Measurements from ENCODE around the gene ZNF618.

The ZNF618 gene

DNA sequence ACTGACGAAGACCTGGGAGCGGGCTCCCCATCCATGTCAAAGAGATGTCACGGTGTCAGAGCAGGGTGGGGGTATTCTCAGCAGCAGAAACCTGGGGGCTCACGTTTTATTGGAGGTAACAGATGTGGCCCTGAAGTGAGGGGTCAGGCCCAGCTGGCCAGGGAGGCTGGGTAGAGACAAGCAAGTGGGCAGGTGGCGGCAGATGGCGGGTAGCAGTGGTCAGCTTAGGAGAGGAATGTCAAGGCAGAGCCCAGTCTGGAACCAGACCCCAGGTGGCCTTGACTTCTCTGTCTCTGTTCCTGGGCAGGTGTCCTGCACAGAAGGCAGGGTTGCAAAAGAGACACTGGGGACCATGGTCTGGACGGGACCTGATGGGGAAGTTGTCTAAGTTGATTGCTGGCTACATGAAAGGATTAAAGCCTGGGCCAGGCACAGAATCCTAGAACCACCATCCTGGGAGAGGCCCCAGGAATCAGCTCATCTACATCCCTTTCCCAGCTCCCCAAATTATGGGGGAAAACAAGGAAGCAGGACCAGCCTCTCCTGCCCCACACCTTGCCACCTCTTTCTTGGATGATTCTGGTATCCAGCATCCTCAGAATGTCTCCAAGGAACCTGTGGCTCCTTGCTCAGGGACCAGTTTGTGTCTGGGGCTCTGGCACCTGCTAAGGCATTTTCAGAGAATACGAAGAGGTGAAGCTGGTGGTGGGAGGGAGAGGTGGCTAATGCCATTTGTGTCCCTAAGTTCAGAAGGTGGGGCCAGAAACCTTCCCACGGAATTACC is 129.5 kb downstream of the ZNF618 start:
- DNase-seq = no peak

DNA sequence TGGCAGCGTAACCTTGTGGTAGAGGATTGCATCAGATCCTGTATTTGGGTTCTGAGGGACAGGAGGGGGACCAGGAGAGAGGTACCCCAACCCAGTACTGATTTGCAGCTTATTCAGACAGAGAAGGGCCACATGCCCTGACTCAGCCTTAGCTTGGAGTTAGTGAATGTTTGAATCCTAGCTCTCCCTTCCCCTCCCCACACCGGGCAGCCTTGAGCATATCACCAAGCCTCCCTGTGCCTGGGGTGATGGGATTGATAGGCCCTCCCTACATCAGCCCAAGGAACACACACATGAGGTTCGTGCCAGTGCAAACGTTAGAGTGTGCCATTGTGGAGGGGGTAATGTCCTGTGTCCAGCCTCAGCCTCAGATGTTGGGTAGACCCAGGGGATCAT is 130.0 kb downstream of the ZNF618 start:
- no peak for DNase-seq

DNA sequence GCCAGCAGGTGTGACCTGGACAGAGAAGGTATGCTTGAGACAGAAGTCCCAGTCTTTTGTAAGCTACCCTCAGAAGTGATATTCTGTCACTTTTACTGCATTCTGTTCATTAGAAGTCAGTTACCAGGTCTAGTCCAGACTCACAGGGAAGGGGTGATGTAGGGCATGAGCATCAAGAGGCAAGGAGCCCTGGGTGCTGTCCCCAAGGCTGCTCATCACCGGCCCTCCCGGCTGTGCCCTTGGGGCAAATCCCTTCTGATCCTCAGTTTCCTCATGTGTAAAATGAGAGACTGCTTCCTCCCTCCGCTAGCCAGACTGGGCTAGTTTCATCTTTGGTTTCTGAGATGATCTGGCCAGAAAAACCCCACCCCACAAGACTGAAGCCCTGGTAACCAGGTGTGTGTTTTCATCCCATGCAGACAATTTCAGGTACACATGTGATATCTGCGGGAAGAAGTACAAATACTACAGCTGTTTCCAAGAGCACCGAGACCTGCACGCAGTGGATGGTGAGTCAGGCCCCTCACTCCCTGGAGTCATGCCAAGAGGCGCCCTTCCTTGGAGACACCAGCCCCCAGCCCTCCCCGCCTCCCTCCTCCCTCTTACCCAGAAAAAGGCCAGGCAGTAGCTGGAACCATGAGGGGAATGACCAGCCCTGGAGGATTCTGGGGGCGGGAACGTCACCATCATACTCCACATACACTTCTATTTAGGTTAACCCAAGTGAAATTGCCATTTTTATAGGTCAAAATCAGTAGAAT is 131.0 kb downstream of the ZNF618 start:
- no peak for DNase-seq

DNA sequence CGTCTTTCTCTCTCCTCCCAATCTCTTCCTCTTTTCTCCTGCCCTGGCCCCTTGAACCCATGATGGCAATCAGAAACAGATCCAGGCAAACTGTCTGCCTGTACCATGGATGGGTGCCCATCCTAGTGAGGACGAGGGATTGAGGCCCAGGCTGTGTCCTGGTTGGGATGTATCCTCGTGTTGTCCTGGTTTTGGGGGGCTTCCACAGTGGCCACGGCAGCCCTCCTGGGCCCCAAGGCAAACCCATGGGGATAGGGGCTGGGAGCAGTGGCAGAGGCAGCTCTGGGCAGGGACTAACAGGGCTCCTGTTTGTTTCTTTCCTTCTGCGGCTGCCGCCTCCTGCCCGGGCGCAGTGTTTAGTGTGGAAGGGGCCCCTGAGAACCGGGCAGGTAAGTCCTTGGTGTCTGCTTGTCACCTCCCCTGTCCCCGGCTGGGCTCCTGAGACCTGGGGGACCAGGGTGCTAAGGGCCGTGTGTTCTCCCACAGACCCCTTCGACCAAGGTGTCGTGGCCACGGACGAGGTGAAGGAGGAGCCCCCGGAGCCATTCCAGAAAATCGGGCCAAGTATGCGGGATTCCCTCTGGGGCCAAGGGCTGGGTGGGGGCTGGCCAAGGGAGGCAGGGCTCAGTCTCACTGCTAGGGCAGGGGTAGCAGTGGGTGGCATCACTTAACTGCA is 132.0 kb downstream of the ZNF618 start:
- no peak for DNase-seq

DNA sequence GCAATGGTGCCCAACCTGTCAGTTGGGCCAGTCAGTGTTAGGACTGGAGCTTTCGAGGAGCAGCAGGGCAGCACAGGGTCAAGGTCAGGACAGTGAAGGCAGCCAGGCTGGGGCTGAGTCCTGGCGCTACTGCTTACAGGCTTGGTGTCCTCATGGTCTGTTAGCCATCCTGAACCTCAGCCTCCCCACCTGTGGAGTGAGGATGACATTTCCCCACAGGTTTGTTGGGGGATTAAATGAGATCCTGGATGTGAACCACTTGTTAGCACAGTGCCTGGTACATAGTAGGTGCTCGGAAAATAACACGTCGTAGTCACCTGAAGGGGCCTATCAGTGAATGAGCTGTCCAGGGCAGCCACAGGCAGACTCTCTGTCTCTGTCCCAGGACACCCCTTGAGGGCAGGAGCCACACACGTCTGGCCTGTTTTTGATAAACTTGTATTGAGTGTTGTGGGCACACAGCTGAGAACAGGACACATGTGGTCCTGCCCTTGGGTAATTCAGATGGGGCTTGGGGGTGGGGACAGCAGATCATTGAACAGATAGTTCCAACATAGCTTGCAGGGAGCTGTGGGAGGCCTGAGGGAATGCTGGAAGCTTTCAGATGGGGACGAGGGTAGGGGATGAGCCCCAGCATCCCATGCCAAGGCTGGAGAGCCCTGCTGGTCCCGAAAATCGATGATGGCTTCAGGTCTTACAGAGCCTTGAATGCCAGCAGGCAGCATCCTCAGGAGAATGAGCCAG is 132.7 kb downstream of the ZNF618 start:
- DNase-seq = no peak

DNA sequence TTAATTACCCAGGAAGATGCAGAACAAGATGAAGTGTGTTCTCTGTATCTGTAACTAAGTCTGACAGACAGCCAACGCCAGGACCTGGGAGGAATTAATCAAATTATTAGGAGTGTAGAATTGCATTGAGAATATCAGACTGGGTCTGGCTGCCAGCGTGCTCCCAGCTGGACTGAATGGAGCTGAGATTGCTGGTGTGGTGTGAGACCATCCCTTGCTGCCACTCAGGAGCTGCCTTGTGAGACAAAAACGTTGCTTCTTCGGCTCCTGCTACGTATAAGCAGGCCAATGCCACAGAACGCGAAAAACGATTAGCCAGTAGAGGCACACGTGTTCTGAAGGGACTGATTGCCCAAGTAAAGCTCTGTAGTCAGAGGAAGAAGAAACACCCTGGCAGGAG is 135.2 kb downstream of the ZNF618 start:
- DNase-seq = no peak

DNA sequence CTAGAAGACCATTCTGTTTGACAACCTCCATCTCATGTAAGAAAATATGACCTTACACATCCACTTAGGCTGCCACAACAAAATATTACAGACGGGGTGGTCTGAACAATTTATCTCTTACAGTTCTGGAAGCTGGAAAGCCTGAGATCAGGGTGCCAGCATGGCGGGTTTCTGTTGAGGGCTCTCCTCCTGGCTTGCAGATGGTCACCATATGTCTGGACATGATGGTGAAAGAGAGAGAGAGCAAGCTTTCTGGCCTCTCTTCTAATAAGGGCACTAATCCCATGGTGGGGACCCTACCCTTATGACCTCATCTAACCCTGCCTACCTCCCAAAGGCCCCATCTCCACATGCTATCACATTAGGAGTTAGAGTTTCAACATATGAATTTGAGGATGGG is 136.0 kb downstream of the ZNF618 start:
- no peak for DNase-seq

DNA sequence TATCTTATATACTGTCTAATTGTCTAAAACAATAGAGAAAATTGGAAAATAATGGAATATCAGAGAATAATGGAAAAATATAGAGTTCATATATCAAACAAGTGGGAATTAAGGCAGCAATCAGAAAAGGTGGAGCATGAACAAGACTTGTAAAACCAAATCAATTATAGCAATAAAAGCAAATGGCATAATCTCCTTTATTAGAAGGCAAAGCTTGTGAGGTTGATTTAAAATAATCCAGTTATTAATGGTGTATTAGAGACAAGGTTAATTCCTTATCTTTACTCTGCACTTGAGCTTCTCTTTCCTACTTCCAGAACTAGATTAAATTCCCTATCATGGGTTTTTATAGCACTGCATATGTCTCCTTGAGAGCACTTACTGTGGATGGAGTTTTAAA is 137.9 kb downstream of the ZNF618 start:
- no peak for DNase-seq

DNA sequence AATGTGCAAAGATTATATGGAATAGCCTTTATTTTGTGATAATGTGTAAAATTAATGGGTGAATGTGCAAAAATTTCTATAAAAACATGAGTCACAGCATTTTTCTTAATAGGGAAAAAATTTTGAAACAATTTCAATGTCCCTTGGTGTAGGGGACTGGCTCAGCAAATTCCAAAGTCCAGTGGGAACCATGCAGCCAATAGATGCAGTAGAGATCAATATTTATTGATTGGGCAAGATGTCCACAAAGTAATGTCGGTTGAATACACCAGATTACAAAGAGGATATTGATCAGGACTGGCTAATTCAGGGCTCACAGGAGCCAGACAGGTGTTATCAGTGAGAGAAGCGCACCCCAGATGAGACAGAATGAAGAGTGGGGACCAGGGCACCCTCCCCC is 139.5 kb downstream of the ZNF618 start:
- DNase-seq = no peak

DNA sequence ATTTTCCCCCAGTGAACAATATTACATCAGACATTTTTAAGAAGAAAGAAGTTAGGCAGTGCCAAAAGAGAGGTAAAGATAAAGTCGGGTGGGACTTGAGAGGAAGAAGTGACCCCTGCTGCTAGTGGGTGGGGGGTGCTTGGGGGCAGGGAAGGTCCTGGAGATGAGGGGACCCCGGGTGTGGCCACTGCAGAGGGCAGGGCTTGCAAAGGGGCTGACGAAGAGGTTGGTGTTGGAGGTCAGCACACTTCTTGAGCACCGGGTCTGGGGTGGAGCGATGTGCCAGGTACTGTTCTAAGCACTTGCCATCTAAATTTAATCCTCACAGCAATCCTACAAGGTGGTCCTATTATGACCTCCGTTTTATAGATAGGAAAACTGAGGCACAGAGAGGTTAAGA is 140.0 kb downstream of the ZNF618 start:
- DNase-seq = no peak

DNA sequence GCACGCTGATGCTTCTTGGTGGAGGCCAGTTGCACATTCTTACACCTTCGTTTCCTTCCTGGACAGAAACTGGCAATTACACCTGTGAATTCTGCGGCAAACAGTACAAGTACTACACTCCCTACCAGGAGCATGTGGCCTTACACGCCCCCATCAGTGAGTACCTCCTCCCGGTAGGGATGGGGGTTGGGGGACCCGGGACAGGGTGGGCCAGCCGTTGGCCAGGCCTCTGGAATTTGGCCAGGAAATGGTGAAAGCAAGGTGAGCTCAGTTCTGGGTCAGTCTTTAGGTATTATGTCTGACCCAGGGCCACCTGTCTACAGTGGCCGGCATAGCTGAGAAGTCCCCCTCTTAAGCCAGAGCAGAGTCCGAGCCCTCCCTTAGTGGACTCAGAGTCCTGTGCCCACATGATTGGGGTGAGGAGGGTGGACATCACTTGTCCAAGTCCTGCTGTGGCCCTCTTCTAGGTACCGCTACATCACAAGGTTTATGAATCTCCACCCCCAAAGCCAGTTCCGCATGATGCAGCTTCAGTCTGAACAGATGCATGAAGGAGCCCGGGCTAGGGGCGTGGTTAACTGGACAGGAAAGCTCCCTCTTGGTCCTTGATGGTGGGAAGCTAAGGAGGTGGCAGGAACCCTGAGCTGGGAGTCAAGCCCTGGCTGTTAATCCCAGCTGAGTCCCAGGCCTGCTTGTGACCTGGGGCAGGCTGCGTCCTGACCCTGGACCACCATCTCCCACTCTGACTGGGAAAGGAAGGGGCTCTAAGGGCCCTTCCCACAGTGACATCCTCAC is 140.7 kb downstream of the ZNF618 start:
- DNase-seq = no peak

DNA sequence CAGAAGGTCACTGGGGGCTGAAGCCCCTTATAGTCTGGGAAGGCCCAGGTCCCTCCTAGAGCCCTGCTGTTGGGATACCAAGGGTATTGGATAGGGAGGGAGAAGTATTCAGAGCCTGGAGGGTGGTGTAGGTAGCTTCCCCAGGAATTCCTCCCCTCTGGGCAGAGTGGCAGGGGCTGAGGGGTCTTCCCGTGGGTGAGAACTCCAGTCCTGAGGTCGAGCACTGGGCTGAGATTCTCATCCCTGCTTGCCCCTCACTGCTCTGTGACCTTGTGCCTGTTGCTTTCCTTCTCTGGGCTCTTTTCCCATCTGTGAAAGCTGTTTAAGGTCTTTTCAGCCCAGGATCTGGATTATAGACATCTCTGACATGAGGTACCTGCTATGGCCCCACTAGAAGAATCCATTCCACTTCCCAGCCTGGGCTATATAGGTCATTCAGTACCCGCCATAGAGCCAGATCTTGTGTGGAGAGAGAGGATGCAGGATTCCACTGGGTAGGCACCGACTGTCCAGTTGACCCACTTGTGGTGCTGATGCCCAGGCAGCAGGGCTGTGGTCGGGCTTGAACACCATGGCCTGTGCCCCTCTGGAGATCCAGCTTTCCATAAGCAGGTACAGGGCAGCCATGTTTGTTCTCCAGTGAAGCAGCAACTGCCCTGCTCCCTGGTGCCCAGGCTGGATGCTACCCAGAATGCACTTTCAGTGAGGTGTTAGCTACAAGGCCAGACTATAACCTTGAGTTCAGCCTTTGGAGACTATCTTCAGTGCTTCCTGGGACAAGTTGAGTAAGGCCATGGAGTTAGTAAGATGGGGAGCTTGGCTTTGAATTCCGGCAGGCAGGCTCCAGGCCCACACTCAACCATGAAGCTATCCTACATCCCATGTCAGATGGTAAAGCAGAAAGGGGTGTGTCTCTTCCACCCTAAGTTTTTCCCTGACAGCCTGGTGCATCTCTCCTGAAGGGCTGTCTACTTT is 141.9 kb downstream of the ZNF618 start:
- DNase-seq = no peak

DNA sequence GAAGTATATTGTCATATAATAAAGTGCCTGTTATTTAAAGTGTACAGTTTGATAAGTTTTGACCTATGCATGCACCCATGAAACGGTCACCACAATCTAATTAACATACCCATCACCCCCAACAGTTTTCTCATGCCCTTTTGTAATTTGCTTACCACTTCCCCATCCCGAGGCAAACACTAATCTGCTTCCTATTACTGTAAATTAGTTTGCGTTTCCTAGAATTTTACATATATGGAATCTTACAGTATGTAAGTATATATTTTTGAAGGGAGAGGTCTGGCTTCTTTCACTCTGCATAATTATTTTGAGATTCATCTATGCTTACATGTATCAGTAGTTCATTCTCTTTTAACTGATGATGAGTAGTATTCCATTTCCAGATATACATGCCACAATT is 145.5 kb downstream of the ZNF618 start:
- DNase-seq = no peak

DNA sequence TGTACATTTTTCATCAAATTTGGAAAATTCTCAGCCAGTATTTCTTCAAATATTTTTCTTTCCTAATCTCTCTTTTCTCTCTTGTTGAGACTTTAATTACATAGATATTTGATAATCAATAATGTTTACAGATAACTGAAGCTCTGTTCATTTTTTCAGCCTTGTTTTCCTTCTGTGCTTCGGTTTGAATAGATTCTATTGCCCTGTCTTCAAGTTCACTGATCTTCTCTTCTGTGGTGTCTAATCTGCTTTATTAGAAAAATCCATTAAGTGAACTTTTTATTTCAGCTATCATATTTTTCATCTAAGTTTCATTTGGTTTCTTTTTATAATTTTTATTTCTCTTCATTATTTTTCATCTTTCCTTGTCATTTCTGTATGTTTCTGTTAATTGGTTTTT is 147.9 kb downstream of the ZNF618 start:
- no peak for DNase-seq

DNA sequence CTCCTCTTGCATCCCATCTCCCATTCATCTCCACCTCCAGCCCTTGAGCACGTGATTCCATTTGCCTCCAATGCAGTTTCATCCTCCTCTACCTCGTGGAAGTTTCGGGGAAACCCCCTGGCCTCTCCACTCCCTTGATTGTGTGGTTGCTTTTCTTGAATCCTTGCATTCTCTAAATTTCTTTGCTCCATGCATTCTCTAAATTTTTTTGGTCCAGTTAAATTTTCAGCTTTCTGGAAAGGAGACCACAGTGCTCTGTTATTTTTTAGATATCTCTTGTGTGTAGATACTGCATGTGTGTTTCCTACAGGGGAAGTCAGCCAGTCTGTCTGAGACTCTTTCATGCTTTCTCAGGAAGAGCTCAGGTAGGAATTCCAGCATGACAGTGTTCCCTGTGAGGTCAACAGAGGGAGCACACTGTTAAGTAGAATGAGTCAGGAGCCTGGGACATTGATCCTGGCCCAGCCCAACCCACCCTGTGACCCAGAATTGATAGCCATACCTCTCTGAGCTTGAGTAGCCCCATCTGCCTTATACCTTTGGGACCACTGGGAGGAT is 149.2 kb downstream of the ZNF618 start:
- DNase-seq = no peak

DNA sequence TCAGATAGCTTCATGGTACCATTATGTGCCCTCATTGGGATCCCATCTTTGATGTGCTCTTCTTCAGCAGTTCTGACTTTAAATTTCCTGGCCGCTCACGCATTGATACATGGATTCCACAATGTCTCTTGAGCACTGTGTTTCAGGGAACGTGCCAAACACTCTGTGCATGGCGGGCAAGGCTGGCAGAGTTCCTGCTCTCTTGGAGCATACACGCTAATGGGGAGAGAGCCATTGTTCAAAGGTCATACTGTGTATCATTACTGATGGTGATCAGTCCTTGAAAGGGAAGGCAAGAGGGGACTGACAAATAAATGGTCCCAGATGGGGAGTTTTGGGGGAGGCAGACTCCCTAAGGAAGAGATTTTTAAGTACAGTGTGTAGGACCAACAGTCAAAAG is 149.7 kb downstream of the ZNF618 start:
- DNase-seq = no peak

DNA sequence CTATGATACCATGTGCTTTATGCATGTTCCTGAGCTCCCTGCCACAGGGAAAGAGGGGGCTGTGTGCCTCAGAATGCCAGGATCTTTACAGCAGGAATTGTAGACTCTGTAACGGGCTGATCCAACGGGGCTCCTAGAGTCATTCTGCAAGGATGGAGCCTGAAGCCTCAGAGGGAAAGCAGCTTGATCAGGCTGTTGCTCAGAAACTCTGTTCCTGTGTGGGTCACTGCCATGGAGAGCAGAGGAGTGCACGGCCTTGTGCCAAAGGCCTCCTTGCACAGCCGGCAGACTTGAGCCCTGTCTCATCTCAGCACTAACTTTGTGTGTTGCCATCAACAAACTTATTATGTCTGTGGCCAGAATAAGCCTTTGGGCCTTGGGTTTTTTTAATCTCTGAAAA is 150.2 kb downstream of the ZNF618 start:
- DNase-seq = no peak

DNA sequence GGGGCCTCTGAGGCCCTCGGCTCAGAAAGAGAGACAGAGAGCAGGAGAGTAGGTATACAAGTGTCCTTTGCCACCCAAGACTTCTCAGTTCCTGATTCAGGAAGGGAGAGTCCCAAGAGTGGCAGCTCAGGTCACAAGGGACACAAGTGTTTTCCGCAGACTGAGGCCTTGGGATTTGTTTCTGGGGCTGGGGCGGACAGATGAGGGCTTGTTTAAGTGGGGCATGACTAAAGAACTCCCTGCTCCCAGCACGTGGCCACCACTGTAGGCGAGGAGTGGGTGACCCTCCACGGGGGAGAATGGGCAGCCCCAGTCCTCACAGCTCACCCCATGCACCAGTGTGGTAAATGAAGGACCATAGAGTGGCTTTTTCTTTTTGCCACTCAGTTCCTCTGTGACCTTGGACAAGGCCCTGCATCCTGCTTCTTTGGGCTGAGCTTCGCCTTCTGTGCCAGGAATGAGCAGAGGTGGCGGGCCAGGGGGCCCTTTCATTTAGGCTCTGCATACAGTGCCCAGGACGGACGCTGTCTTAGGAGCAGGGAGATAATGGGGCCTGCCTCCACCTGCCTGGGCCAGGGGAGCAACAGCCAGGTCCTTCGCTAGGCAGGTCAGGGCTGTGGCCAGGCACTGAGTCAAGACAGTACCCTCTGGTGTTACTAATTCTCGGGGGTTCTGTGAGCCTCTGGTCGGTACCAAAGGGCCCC is 151.2 kb downstream of the ZNF618 start:
- DNase-seq = no peak

DNA sequence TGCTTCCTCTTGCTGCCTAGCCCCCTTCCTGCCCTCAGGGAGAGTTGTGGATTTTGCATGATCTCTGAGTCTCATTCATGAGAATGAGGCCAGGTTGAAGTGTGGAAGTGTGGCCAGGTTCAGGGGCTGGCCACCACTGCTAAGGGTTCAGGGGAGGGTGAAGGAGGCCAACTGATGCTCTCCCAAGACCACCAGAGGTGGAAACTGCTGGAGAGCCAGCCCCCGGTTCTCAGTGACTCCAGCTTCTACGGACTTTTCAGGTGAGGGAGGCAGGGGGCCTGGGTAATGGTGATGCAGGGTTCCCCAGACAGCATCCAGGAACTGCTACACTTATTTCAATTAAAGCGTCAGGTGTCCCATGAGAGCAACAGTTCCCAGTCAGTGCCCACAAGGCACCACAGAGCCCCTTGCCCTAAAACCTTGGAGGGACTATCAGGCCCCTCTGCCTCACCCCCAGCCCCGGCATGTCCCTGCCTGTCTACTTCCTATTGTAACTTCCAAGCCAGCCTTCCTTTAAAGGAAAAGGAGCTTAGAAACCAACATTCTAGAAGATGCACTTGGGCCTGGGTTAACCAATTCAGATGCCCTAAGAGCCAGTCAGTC is 151.9 kb downstream of the ZNF618 start:
- DNase-seq = no peak

DNA sequence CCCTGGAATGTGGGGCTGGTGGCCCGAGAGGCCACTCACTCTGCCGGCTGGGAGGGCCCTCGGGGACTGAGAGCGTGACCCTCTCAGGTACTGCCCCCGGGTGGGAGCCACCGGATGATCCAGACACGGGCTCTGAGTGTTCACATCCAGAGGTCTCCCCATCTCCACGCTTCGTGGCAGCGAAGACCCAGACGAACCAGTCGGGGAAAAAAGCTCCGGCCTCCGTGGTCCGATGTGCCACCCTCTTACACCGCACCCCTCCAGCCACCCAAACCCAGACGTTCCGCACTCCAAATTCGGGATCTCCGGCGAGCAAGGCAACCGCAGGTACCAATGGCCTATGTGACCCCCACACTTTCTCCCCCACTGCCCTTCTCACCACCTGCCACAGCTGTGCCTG is 152.5 kb downstream of the ZNF618 start:
- DNase-seq = no peak

All from NK-92 treated with Interleukin-12 subunit alpha and Interleukin-12 subunit beta, amount 100 ng/mL, for 24 hours (cell line).